Caco-2 (cell line): ENCODE measurements around the gene CYP11A1. TPM values are rescaled to one million over a fixed set of nuclear protein-coding genes. Genes with fewer than 3 reads are reported as not detected.

Source experiments
- BruUV-seq: library from RNA; stranded (reverse); fragments of 400-500 nt; replicated peaks from 2 replicates; lab custom pipeline; 2021; lab: Mats Ljungman, UMichigan
- CTCF ChIA-PET: fragments of 300-600 bp; sonication (Branson Sonifier 250); formaldehyde crosslinking; loops from one replicate; lab custom pipeline; 2022; ENCODE audit warnings: antibody characterized with exemption; lab: Charles Lee
- POLR2A ChIA-PET: fragments of 300-600 bp; sonication (Branson Sonifier 250); formaldehyde crosslinking; loops from one replicate; lab custom pipeline; 2022; ENCODE audit warnings: antibody characterized with exemption; lab: Charles Lee
- DNase-seq, 2 experiments: peaks; one replicate each; pipeline versions ENCODE4 v3.0.0 to v3.0.0-alpha.2; 2020 to 2022
- H3K27me3 ChIP-seq: replicated peaks from 2 replicates; pipeline ENCODE4 v1.6.0; 2011; ENCODE audit warnings: low read length; ENCODE audit not compliant: control insufficient read depth, insufficient read depth
- H3K36me3 ChIP-seq: 2 replicates; pipeline ENCODE4 v1.5.1; 2011; ENCODE audit warnings: low read length; ENCODE audit not compliant: control insufficient read depth, insufficient read depth
- H3K4me1 ChIP-seq: fragments of 250-450 bp; sonication (Bioruptor Pico); 2 replicates; pipeline ENCODE4 v1.5.1; 2020; ENCODE audit warnings: mild to moderate bottlenecking
- H3K4me3 ChIP-seq: 2 replicates; pipeline ENCODE4 v1.5.1; 2011; ENCODE audit warnings: low read depth, mild to moderate bottlenecking, control low read depth, low read length
- H3K9me3 ChIP-seq: fragments of 250-450 bp; sonication (Bioruptor Pico); 2 replicates; pipeline ENCODE4 v1.5.1; 2020; ENCODE audit warnings: mild to moderate bottlenecking, moderate library complexity
- H3K27ac Mint-ChIP-seq: one replicate; pipeline ENCODE4 v1.8.0; 2022; ENCODE audit warnings: mixed read lengths; ENCODE audit not compliant: unreplicated experiment
- H3K27me3 Mint-ChIP-seq: one replicate; pipeline ENCODE4 v1.8.0; 2022; ENCODE audit warnings: mixed read lengths; ENCODE audit not compliant: insufficient read depth, unreplicated experiment
- H3K36me3 Mint-ChIP-seq: one replicate; pipeline ENCODE4 v1.8.0; 2022; ENCODE audit warnings: mild to moderate bottlenecking, mixed read lengths; ENCODE audit not compliant: insufficient read depth, unreplicated experiment
- H3K4me1 Mint-ChIP-seq: one replicate; pipeline ENCODE4 v1.8.0; 2022; ENCODE audit warnings: low read depth, mixed read lengths; ENCODE audit not compliant: unreplicated experiment
- H3K4me3 Mint-ChIP-seq: one replicate; pipeline ENCODE4 v1.8.0; 2022; ENCODE audit warnings: mild to moderate bottlenecking, moderate library complexity, mixed read lengths; ENCODE audit not compliant: unreplicated experiment
- H3K9me3 Mint-ChIP-seq: one replicate; pipeline ENCODE4 v1.8.0; 2022; ENCODE audit warnings: mixed read lengths; ENCODE audit not compliant: unreplicated experiment
- CTCF ChIP-seq, 2 experiments: fragments of 200-600 bp in 1 of 2; IDR thresholded peaks; 1 replicate in 1 of 2; 2 replicates in 1 of 2; pipeline versions ENCODE4 v1.5.1 to v1.8.0; 2011 to 2022; ENCODE audit warnings: antibody characterized with exemption in 1 of 2, control low read depth in 1 of 2, inconsistent platforms in 1 of 2, low read depth in 1 of 2, low read length in 1 of 2, mild to moderate bottlenecking in 1 of 2, moderate library complexity in 1 of 2; ENCODE audit not compliant: insufficient read depth in 1 of 2, severe bottlenecking in 1 of 2, unreplicated experiment in 1 of 2
- intact Hi-C: fragments of 100-400 bp; cut with micrococcal nuclease; formaldehyde crosslinking; loops from one replicate; pipeline ENCODE4 v1.10.0; 2022; ENCODE audit not compliant: unreplicated experiment
- total RNA-seq: library from RNA; stranded (reverse); gene quantifications from 2 replicates; pipeline ENCODE4 v1.2.3, GENCODE V29; 2022

CYP11A1 gene
- total RNA-seq, 1 experiment from 2014 or later: not detected

GRCh38 chr15:74337607-74338211 is 29.7 kb downstream of the CYP11A1 start:
- Histone ChIP-seq H3K36me3 (no peaks in the 10 kb centered on the region), H3K9me3 (no peaks in the 10 kb centered on the region), H3K27me3 (no peaks in the 10 kb centered on the region), H3K4me3 (no peak overlapping the region), H3K4me1 (0 out of 2 replicates have a peak, but pooled peaks cover 7% of the 10 kb centered on the region)
- H3K9me3 Mint-ChIP-seq: no peaks in the 10 kb centered on the region
- ChIA-PET CTCF (no interaction called here), POLR2A (no interaction called here)
- intact Hi-C loops: no loop called here
- no peaks in the 10 kb centered on the region for H3K4me1 Mint-ChIP-seq
- no peaks in the 10 kb centered on the region for H3K36me3 Mint-ChIP-seq
- no peaks in the 10 kb centered on the region for H3K27me3 Mint-ChIP-seq
- BruUV-seq: no TSS peak
- TF ChIP-seq CTCF (IDR thresholded peaks at IDR 0.05; ENCODE audit: insufficient read depth in 1 of 2, low read depth in 1 of 2, low read length in 1 of 2, severe bottlenecking in 1 of 2, unreplicated experiment in 1 of 2): no peak
- DNase-seq: no peak
- H3K27ac Mint-ChIP-seq: no peak overlapping the region
- no peak overlapping the region for H3K4me3 Mint-ChIP-seq

GRCh38 chr15:74337146-74337545 is 30.3 kb downstream of the CYP11A1 start:
- no peaks in the 10 kb centered on the region for H3K9me3 Mint-ChIP-seq
- no peak overlapping the region for H3K27ac Mint-ChIP-seq
- no peak for TF ChIP-seq CTCF (IDR thresholded peaks at IDR 0.05; ENCODE audit: insufficient read depth in 1 of 2, low read depth in 1 of 2, low read length in 1 of 2, severe bottlenecking in 1 of 2, unreplicated experiment in 1 of 2)
- ChIA-PET CTCF (no interaction called here), POLR2A (no interaction called here)
- no peaks in the 10 kb centered on the region for H3K36me3 ChIP-seq
- BruUV-seq: no TSS peak
- H3K4me1 Mint-ChIP-seq: no peaks in the 10 kb centered on the region
- H3K27me3 Mint-ChIP-seq: no peaks in the 10 kb centered on the region
- H3K4me1 ChIP-seq: 0 out of 2 replicates have a peak, but pooled peaks cover 7% of the 10 kb centered on the region
- intact Hi-C loops: no loop called here
- no peaks in the 10 kb centered on the region for H3K9me3 ChIP-seq
- H3K36me3 Mint-ChIP-seq: no peaks in the 10 kb centered on the region
- H3K4me3 Mint-ChIP-seq: no peak overlapping the region
- no peaks in the 10 kb centered on the region for H3K27me3 ChIP-seq
- no peak overlapping the region for H3K4me3 ChIP-seq
- no peak for DNase-seq

GRCh38 chr15:74336061-74337005 is 31.1 kb downstream of the CYP11A1 start:
- intact Hi-C loops: no loop called here
- Histone ChIP-seq H3K4me3 (no peak overlapping the region), H3K27me3 (no peaks in the 10 kb centered on the region), H3K36me3 (no peaks in the 10 kb centered on the region), H3K4me1 (0 out of 2 replicates have a peak, but pooled peaks cover 7% of the 10 kb centered on the region), H3K9me3 (no peaks in the 10 kb centered on the region)
- H3K9me3 Mint-ChIP-seq: no peaks in the 10 kb centered on the region
- H3K4me3 Mint-ChIP-seq: no peak overlapping the region
- H3K27me3 Mint-ChIP-seq: no peaks in the 10 kb centered on the region
- H3K27ac Mint-ChIP-seq: no peak overlapping the region
- ChIA-PET POLR2A (no interaction called here), CTCF (no interaction called here)
- BruUV-seq: no TSS peak
- TF ChIP-seq CTCF (IDR thresholded peaks at IDR 0.05; ENCODE audit: insufficient read depth in 1 of 2, low read depth in 1 of 2, low read length in 1 of 2, severe bottlenecking in 1 of 2, unreplicated experiment in 1 of 2): no peak
- H3K36me3 Mint-ChIP-seq: no peaks in the 10 kb centered on the region
- H3K4me1 Mint-ChIP-seq: no peaks in the 10 kb centered on the region
- no peak for DNase-seq
